ENCODE results near the gene AMY1B.
"Not testable (repeated sequence)": the region's sequence is repeated elsewhere in the genome, so short reads cannot be mapped to it uniquely, and the experiment has no call there.

The AMY1B gene

GRCh38 chr1:103696110-103696509 lies at the start of gene AMY1B:
Gene AMY1B, minus strand, starts transcription at chr1:103696210. Its CDS starts 571 bp downstream, at chr1:103695639.
- DNase-seq (ENCODE audit: low read depth in 3 of 3), result not testable (repeated sequence)

GRCh38 chr1:103745040-103745439 lies 49.0 kb upstream of the AMY1B start:
- DNase-seq (ENCODE audit: low read depth in 3 of 3), result not testable (repeated sequence)

GRCh38 chr1:103744449-103744848 lies 48.4 kb upstream of the AMY1B start:
- not testable (repeated sequence) for DNase-seq (ENCODE audit: low read depth in 3 of 3)

- DNase-seq (ENCODE audit: low read depth in 3 of 3), result not testable (repeated sequence)
Observed at GRCh38 chr1:103738031-103738430, 42.0 kb upstream of the AMY1B start.

GRCh38 chr1:103735334-103735733 lies 39.3 kb upstream of the AMY1B start:
- not testable (repeated sequence) for DNase-seq (ENCODE audit: low read depth in 3 of 3)

GRCh38 chr1:103721473-103721872 lies 25.5 kb upstream of the AMY1B start:
- DNase-seq (ENCODE audit: low read depth in 3 of 3), result not testable (repeated sequence)

- DNase-seq (ENCODE audit: low read depth in 3 of 3), result not testable (repeated sequence)
Observed at GRCh38 chr1:103717404-103717803, 21.4 kb upstream of the AMY1B start.

GRCh38 chr1:103710381-103710780 lies 14.4 kb upstream of the AMY1B start:
- not testable (repeated sequence) for DNase-seq (ENCODE audit: low read depth in 3 of 3)

- not testable (repeated sequence) for DNase-seq (ENCODE audit: low read depth in 3 of 3)
Observed at GRCh38 chr1:103707670-103708069, 11.7 kb upstream of the AMY1B start.

- not testable (repeated sequence) for DNase-seq (ENCODE audit: low read depth in 3 of 3)
Observed at GRCh38 chr1:103701256-103701655, 5.2 kb upstream of the AMY1B start.

GRCh38 chr1:103700669-103701068 lies 4.7 kb upstream of the AMY1B start:
- not testable (repeated sequence) for DNase-seq (ENCODE audit: low read depth in 3 of 3)

GRCh38 chr1:103697430-103697829 lies 1.4 kb upstream of the AMY1B start:
- DNase-seq (ENCODE audit: low read depth in 3 of 3), result not testable (repeated sequence)

GRCh38 chr1:103676335-103676734 lies 19.7 kb downstream of the AMY1B start:
- DNase-seq (ENCODE audit: low read depth in 3 of 3), result not testable (repeated sequence)

- DNase-seq (ENCODE audit: low read depth in 3 of 3), result not testable (repeated sequence)
Observed at GRCh38 chr1:103655460-103655859, 40.5 kb downstream of the AMY1B start, which contains the start of gene AMY1A. Gene AMY1A, plus strand, starts transcription at chr1:103655760. Its CDS starts 571 bp downstream, at chr1:103656331.

GRCh38 chr1:103654133-103654532 lies 41.9 kb downstream of the AMY1B start:
- DNase-seq (ENCODE audit: low read depth in 3 of 3), result not testable (repeated sequence)

GRCh38 chr1:103650889-103651288 lies 45.1 kb downstream of the AMY1B start:
- not testable (repeated sequence) for DNase-seq (ENCODE audit: low read depth in 3 of 3)

GRCh38 chr1:103650305-103650704 lies 45.7 kb downstream of the AMY1B start:
- DNase-seq (ENCODE audit: low read depth in 3 of 3), result not testable (repeated sequence)

GRCh38 chr1:103643908-103644307 lies 52.1 kb downstream of the AMY1B start:
- DNase-seq (ENCODE audit: low read depth in 3 of 3), result not testable (repeated sequence)

GRCh38 chr1:103641194-103641593 lies 54.8 kb downstream of the AMY1B start:
- DNase-seq (ENCODE audit: low read depth in 3 of 3), result not testable (repeated sequence)
